Measurements from ENCODE around the gene DLGAP3. TPM values are rescaled to one million over a fixed set of nuclear protein-coding genes. Genes with fewer than 3 reads are reported as not detected.
"Not testable (repeated sequence)": the region's sequence is repeated elsewhere in the genome, so short reads cannot be mapped to it uniquely, and the experiment has no call there.

DLGAP3 gene
- total RNA-seq, 1 experiment from 2014 or later: 9.2 TPM

- not testable (repeated sequence) for DNase-seq; H3K36me3 ChIP-seq (replicated peaks; ENCODE audit: control insufficient read depth, insufficient read depth, low read length); H3K27me3 ChIP-seq (ENCODE audit: control insufficient read depth, insufficient read depth, low read length); H3K4me3 ChIP-seq (ENCODE audit: insufficient read depth, low read depth, low read length)
Measured at GRCh38 chr1:34947641-34948314, 18.3 kb upstream of the DLGAP3 start.

DNA sequence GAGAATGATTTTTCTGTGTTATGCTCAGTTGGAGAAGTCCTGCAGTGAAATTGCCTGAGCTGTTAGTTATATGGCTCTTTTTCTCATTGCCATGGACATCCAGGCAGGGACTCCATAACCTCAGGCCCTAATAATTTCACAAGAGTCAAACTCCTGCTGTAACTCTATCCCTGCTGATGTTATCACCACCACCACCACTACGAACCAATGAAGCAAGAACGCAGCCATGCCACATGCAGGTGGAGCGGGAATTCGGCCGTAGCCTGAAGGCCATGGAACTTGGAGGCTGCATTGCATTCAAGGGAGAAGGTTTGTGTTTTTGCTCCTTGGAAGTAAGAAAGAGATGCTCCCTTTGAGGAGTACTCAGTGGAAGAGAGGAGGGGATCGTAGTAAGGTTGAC lies 16.8 kb upstream of the DLGAP3 start:
- H3K4me3 ChIP-seq (ENCODE audit: insufficient read depth, low read depth, low read length): no peak overlapping the region
- H3K36me3 ChIP-seq (replicated peaks; ENCODE audit: control insufficient read depth, insufficient read depth, low read length): no peaks in the 10 kb centered on the region
- no peaks in the 10 kb centered on the region for H3K27me3 ChIP-seq (ENCODE audit: control insufficient read depth, insufficient read depth, low read length)
- DNase-seq: no peak

DNA sequence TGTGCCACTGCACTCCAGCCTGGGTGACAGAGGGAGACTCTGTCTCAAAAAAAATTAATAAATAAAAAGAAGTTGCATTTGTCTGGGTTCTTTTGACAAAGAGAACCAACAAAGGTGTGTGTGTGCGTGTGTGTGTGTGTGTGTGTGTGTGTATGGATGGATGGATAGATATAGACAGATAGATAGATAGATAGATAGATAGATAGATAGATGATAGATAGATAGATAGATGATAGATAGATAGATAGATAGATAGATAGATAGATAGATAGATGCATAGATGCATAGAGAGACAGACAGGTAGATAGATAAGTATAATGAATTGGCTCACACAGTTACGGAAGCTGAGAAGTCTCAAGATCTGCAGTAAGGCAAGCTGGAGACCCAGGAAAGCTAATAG lies 12.3 kb upstream of the DLGAP3 start:
- not testable (repeated sequence) for H3K36me3 ChIP-seq (replicated peaks; ENCODE audit: control insufficient read depth, insufficient read depth, low read length); H3K27me3 ChIP-seq (ENCODE audit: control insufficient read depth, insufficient read depth, low read length); H3K4me3 ChIP-seq (ENCODE audit: insufficient read depth, low read depth, low read length); DNase-seq

DNA sequence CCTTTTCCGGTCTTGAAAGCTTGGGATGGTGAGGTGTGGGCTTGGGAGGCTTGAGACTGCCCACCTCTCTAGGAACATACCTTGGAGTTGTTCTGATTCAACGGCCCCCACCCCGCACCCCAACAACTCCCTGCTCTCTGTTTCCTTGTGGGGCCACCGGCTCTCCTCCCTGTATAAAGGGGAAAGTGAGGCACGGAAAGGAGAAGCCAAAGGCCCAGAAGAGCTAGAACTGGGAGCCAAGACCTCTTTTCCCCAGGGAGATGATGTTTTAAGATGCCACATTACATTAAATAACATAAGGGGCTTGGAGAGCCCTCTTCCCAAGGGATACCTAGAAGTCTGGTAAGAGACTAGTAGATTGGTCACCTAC lies 1.2 kb upstream of the DLGAP3 start:
- Histone ChIP-seq H3K4me3 (ENCODE audit: insufficient read depth, low read depth, low read length) (peak overlapping the region; percentile 69), H3K36me3 (replicated peaks; ENCODE audit: control insufficient read depth, insufficient read depth, low read length) (no peaks in the 10 kb centered on the region), H3K27me3 (ENCODE audit: control insufficient read depth, insufficient read depth, low read length) (peaks cover 34% of the 10 kb centered on the region)
- DNase-seq: no peak

- DNase-seq: peak; percentile 85
- Histone ChIP-seq H3K4me3 (ENCODE audit: insufficient read depth, low read depth, low read length) (peak overlapping the region; percentile 69), H3K36me3 (replicated peaks; ENCODE audit: control insufficient read depth, insufficient read depth, low read length) (no peaks in the 10 kb centered on the region), H3K27me3 (ENCODE audit: control insufficient read depth, insufficient read depth, low read length) (peaks cover 34% of the 10 kb centered on the region)
Measured at GRCh38 chr1:34929853-34930701, 627 bp upstream of the DLGAP3 start.

- Histone ChIP-seq H3K36me3 (replicated peaks; ENCODE audit: control insufficient read depth, insufficient read depth, low read length) (no peaks in the 10 kb centered on the region), H3K4me3 (ENCODE audit: insufficient read depth, low read depth, low read length) (peak overlapping the region; percentile 69), H3K27me3 (ENCODE audit: control insufficient read depth, insufficient read depth, low read length) (peaks cover 36% of the 10 kb centered on the region)
- DNase-seq: peak; percentile 90
Measured at GRCh38 chr1:34928699-34929496, 552 bp downstream of the DLGAP3 start.

- peak; percentile 63 for DNase-seq
- Histone ChIP-seq H3K27me3 (ENCODE audit: control insufficient read depth, insufficient read depth, low read length) (peaks cover 36% of the 10 kb centered on the region), H3K4me3 (ENCODE audit: insufficient read depth, low read depth, low read length) (peak overlapping the region; percentile 69; the same call in 1 of the 2 replicates), H3K36me3 (replicated peaks; ENCODE audit: control insufficient read depth, insufficient read depth, low read length) (no peaks in the 10 kb centered on the region)
Measured at GRCh38 chr1:34928066-34928696, 1.3 kb downstream of the DLGAP3 start.

- Histone ChIP-seq H3K36me3 (replicated peaks; ENCODE audit: control insufficient read depth, insufficient read depth, low read length) (no peaks in the 10 kb centered on the region), H3K27me3 (ENCODE audit: control insufficient read depth, insufficient read depth, low read length) (peaks cover 36% of the 10 kb centered on the region), H3K4me3 (ENCODE audit: insufficient read depth, low read depth, low read length) (no peak overlapping the region)
- no peak for DNase-seq
Measured at GRCh38 chr1:34927316-34927715, 2.1 kb downstream of the DLGAP3 start.

- H3K4me3 ChIP-seq (ENCODE audit: insufficient read depth, low read depth, low read length): no peak overlapping the region
- no peaks in the 10 kb centered on the region for H3K36me3 ChIP-seq (replicated peaks; ENCODE audit: control insufficient read depth, insufficient read depth, low read length)
- H3K27me3 ChIP-seq (ENCODE audit: control insufficient read depth, insufficient read depth, low read length): peaks cover 36% of the 10 kb centered on the region
- DNase-seq: peak; percentile 70
Measured at GRCh38 chr1:34926894-34927293, 2.6 kb downstream of the DLGAP3 start.

DNA sequence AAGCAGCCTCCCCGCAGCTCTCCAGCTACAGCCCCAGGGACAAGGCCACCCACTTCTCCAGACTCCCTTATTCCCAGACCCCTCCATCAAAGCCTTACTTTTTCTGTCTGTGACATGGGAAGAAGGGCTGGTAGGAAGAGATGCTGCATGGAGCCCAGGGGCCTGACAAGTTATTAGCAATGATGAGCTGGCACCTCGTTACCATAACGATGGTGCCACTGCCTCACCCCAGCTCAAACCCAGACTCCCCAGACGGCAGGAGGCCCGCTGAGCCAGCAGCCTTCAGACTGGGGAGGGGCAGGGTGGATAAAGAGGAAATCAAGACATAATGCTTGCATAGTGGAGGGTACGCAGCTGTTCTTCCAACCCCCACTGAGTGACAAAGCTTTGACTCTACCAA lies 3.3 kb downstream of the DLGAP3 start:
- no peak overlapping the region for H3K4me3 ChIP-seq (ENCODE audit: insufficient read depth, low read depth, low read length)
- no peaks in the 10 kb centered on the region for H3K36me3 ChIP-seq (replicated peaks; ENCODE audit: control insufficient read depth, insufficient read depth, low read length)
- DNase-seq: no peak
- H3K27me3 ChIP-seq (ENCODE audit: control insufficient read depth, insufficient read depth, low read length): peaks cover 36% of the 10 kb centered on the region

- Histone ChIP-seq H3K36me3 (replicated peaks; ENCODE audit: control insufficient read depth, insufficient read depth, low read length) (no peaks in the 10 kb centered on the region), H3K27me3 (ENCODE audit: control insufficient read depth, insufficient read depth, low read length) (peaks cover 34% of the 10 kb centered on the region), H3K4me3 (ENCODE audit: insufficient read depth, low read depth, low read length) (no peak overlapping the region)
Measured at GRCh38 chr1:34925730-34926129, 3.7 kb downstream of the DLGAP3 start.

GRCh38 chr1:34924759-34925555 lies 4.5 kb downstream of the DLGAP3 start:
- DNase-seq: peak; percentile 90
- Histone ChIP-seq H3K36me3 (replicated peaks; ENCODE audit: control insufficient read depth, insufficient read depth, low read length) (no peaks in the 10 kb centered on the region), H3K27me3 (ENCODE audit: control insufficient read depth, insufficient read depth, low read length) (peaks cover 28% of the 10 kb centered on the region), H3K4me3 (ENCODE audit: insufficient read depth, low read depth, low read length) (no peak overlapping the region)

More at GRCh38 chr1:34925730-34926129, 3.7 kb downstream of the DLGAP3 start:
- DNase-seq: no peak

- peaks cover 19% of the 10 kb centered on the region for H3K27me3 ChIP-seq (ENCODE audit: control insufficient read depth, insufficient read depth, low read length)
- no peak overlapping the region for H3K4me3 ChIP-seq (ENCODE audit: insufficient read depth, low read depth, low read length)
- no peaks in the 10 kb centered on the region for H3K36me3 ChIP-seq (replicated peaks; ENCODE audit: control insufficient read depth, insufficient read depth, low read length)
- DNase-seq: no peak
Measured at GRCh38 chr1:34923490-34923889, 6.0 kb downstream of the DLGAP3 start.

Data from H7 (cell line).